MM.1S (cell line): ENCODE data around the gene RTP1.
A peak's percentile ranks its signal among the peaks of the same experiment; 100 is the strongest.

ENCODE experiments used
- DNase-seq: peaks from one replicate; pipeline ENCODE4 v3.0.0-alpha.2; 2015
- H2AFZ ChIP-seq: fragments of 300-600 bp; sonication (generic); 2 replicates; pipeline ENCODE4 v1.6.0; 2016; ENCODE audit warnings: antibody characterized with exemption, low read length
- H3F3A ChIP-seq: fragments of 300-600 bp; sonication (generic); 2 replicates; pipeline ENCODE4 v1.6.1; 2016; ENCODE audit warnings: mild to moderate bottlenecking, antibody characterized with exemption, low read length, moderate library complexity, mixed read lengths; ENCODE audit not compliant: insufficient read depth
- H3K27ac ChIP-seq: fragments of 300-600 bp; sonication (generic); 2 replicates; pipeline ENCODE4 v1.5.1; 2016; ENCODE audit warnings: mild to moderate bottlenecking, low read length
- H3K27me3 ChIP-seq: fragments of 300-600 bp; sonication (generic); replicated peaks from 2 replicates; pipeline ENCODE4 v1.6.0; 2016; ENCODE audit warnings: low read length; ENCODE audit not compliant: insufficient read depth
- H3K36me3 ChIP-seq: fragments of 300-600 bp; sonication (generic); replicated peaks from 2 replicates; pipeline ENCODE4 v1.6.1; 2016; ENCODE audit warnings: mild to moderate bottlenecking, low read length, mixed read lengths; ENCODE audit not compliant: insufficient read depth
- H3K4me1 ChIP-seq: fragments of 300-600 bp; sonication (generic); 2 replicates; pipeline ENCODE4 v1.6.1; 2016; ENCODE audit warnings: low read length, mixed read lengths
- H3K4me2 ChIP-seq: fragments of 300-600 bp; sonication (generic); 2 replicates; pipeline ENCODE4 v1.6.0; 2016; ENCODE audit warnings: low read depth, low read length
- H3K4me3 ChIP-seq: fragments of 300-600 bp; sonication (generic); 2 replicates; pipeline ENCODE4 v1.5.1; 2016; ENCODE audit warnings: low read length, mixed read lengths
- H3K79me2 ChIP-seq: fragments of 300-600 bp; sonication (generic); 2 replicates; pipeline ENCODE4 v1.6.1; 2016; ENCODE audit warnings: mixed run types, low read length, mixed read lengths
- H3K9ac ChIP-seq: fragments of 300-600 bp; sonication (generic); 2 replicates; pipeline ENCODE4 v1.6.1; 2016; ENCODE audit warnings: low read length, mixed read lengths
- H3K9me2 ChIP-seq: fragments of 300-600 bp; sonication (generic); replicated peaks from 2 replicates; pipeline ENCODE4 v1.6.1; 2016; ENCODE audit warnings: mild to moderate bottlenecking, low read length, mixed read lengths; ENCODE audit not compliant: insufficient read depth
- H3K9me3 ChIP-seq: fragments of 300-600 bp; sonication (generic); replicated peaks from 2 replicates; pipeline ENCODE4 v1.6.1; 2016; ENCODE audit warnings: mild to moderate bottlenecking, low read length, mixed read lengths; ENCODE audit not compliant: insufficient read depth
- H4K20me1 ChIP-seq: fragments of 300-600 bp; sonication (generic); 2 replicates; pipeline ENCODE4 v1.6.1; 2016; ENCODE audit warnings: mild to moderate bottlenecking, low read length, moderate library complexity, mixed read lengths; ENCODE audit not compliant: insufficient read depth
- CTCF ChIP-seq: fragments of 300-600 bp; sonication (generic); IDR thresholded peaks from 2 replicates; pipeline ENCODE4 v1.5.1; 2016; ENCODE audit warnings: antibody characterized with exemption, low read length, mixed read lengths
- EZH2 ChIP-seq: fragments of 300-600 bp; sonication (generic); optimal IDR thresholded peaks from 2 replicates; pipeline ENCODE3; 2017; ENCODE audit warnings: low read depth, mild to moderate bottlenecking, antibody characterized with exemption, low read length, mixed read lengths
- EZH2phosphoT487 ChIP-seq: fragments of 300-600 bp; sonication (generic); IDR thresholded peaks from 2 replicates; pipeline ENCODE4 v1.6.1; 2018; ENCODE audit warnings: antibody characterized with exemption, low read length

The RTP1 gene

DNA sequence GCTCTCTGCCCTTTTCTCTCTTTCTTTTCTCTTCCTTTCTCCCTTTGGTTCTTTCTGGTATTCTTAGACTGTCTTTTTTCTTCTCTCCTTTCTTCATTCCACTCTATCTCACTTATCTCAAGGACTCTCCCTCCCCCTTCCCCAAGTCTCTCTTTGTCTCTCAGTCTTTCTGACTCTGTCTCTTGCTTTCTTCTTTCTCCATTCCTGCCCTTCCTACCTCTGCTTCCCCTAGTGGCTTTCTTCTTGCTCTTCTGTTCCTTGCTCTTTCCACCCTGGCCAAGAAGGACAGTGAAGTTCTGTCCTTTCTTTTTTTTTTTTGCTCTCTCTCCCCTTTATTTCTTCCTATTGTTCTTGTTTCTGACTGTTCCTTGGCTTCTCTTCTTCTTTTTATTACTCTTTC is 35.7 kb upstream of the RTP1 start:
- Histone ChIP-seq H3F3A (no peaks in the 10 kb centered on the region), H3K27ac (no peak overlapping the region), H3K9me2 (no peaks in the 10 kb centered on the region), H2AFZ (no peak overlapping the region), H3K4me3 (no peak overlapping the region), H3K4me1 (peaks cover 23% of the 10 kb centered on the region), H3K27me3 (no peaks in the 10 kb centered on the region), H3K4me2 (no peak overlapping the region), H3K9me3 (no peaks in the 10 kb centered on the region), H3K9ac (no peak overlapping the region), H3K79me2 (no peaks in the 10 kb centered on the region), H4K20me1 (no peaks in the 10 kb centered on the region), H3K36me3 (no peaks in the 10 kb centered on the region)
- DNase-seq = no peak
- TF ChIP-seq EZH2 = no peak
- TF ChIP-seq CTCF = no peak
- TF ChIP-seq EZH2phosphoT487 = no peak

GRCh38 chr3:187162265-187162953 is 34.9 kb upstream of the RTP1 start:
- H3K9me2 ChIP-seq = no peaks in the 10 kb centered on the region
- H3K9me3 ChIP-seq = no peaks in the 10 kb centered on the region
- no peak overlapping the region for H3K4me2 ChIP-seq
- no peaks in the 10 kb centered on the region for H4K20me1 ChIP-seq
- no peak overlapping the region for H3K27ac ChIP-seq
- H3K4me3 ChIP-seq = no peak overlapping the region
- H2AFZ ChIP-seq = no peak overlapping the region
- no peaks in the 10 kb centered on the region for H3K36me3 ChIP-seq
- no peaks in the 10 kb centered on the region for H3K27me3 ChIP-seq
- H3F3A ChIP-seq = no peaks in the 10 kb centered on the region
- no peak overlapping the region for H3K9ac ChIP-seq
- peaks cover 16% of the 10 kb centered on the region for H3K4me1 ChIP-seq
- no peak for DNase-seq
- no peaks in the 10 kb centered on the region for H3K79me2 ChIP-seq
- TF ChIP-seq EZH2phosphoT487 = no peak

DNA sequence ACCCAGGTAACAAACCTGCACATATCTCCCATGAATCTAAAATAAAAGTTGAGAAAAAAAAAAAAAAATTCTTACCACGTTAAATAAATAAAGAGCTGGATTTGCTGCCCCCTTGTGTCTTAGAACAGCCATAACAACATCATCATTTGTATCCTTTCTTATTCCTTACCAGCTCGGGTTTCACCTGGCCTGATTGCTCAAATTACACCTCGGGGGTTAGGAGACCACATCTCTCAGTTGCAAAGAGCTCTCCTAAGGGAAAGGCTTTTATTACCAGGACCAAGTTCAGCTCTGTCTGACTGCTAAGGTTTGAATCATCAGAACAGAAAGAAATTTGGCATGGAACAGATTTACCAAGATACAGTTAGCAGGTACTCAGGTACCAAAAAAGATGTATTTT is 32.1 kb upstream of the RTP1 start:
- TF ChIP-seq EZH2 (no peak), CTCF (peak; percentile 85)

GRCh38 chr3:187166750-187167149 is 30.5 kb upstream of the RTP1 start:
- Histone ChIP-seq H3K9me2 (no peaks in the 10 kb centered on the region), H3K9ac (no peak overlapping the region), H2AFZ (no peak overlapping the region), H3K27me3 (no peaks in the 10 kb centered on the region), H4K20me1 (no peaks in the 10 kb centered on the region), H3K36me3 (no peaks in the 10 kb centered on the region), H3F3A (no peaks in the 10 kb centered on the region), H3K79me2 (no peaks in the 10 kb centered on the region), H3K9me3 (no peaks in the 10 kb centered on the region), H3K27ac (no peak overlapping the region), H3K4me3 (no peak overlapping the region), H3K4me1 (peaks cover 6% of the 10 kb centered on the region; the same call in 1 of the 2 replicates), H3K4me2 (no peak overlapping the region)
- no peak for TF ChIP-seq EZH2phosphoT487
- no peak for TF ChIP-seq EZH2
- no peak for TF ChIP-seq CTCF
- no peak for DNase-seq

More for the DNA sequence above, 32.1 kb upstream of the RTP1 start:
- Histone ChIP-seq H3K9me3 (no peaks in the 10 kb centered on the region), H3K4me3 (no peak overlapping the region), H4K20me1 (no peaks in the 10 kb centered on the region), H2AFZ (no peak overlapping the region), H3K27ac (no peak overlapping the region), H3K9ac (no peak overlapping the region), H3K27me3 (no peaks in the 10 kb centered on the region), H3K9me2 (no peaks in the 10 kb centered on the region), H3F3A (no peaks in the 10 kb centered on the region), H3K4me2 (no peak overlapping the region), H3K36me3 (no peaks in the 10 kb centered on the region), H3K79me2 (no peaks in the 10 kb centered on the region), H3K4me1 (peaks cover 6% of the 10 kb centered on the region; the same call in 1 of the 2 replicates)
- DNase-seq = peak; percentile 85
